COLO668 (cell line): Measurements from ENCODE around the gene ZNF385D.
"Not testable (repeated sequence)": the region's sequence is repeated elsewhere in the genome, so short reads cannot be mapped to it uniquely, and the experiment has no call there.

Experiments
- DNase-seq: peaks from one replicate; lab custom pipeline; 2025; ENCODE audit not compliant: unreplicated experiment; lab: John Stamatoyannopoulos, UW

The ZNF385D gene

GRCh38 chr3:21392526-21392925 is 358.5 kb downstream of the ZNF385D start:
- DNase-seq, result no peak

- DNase-seq, result no peak
These were observed 360.2 kb downstream of the ZNF385D start for GRCh38 chr3:21390856-21391255.

GRCh38 chr3:21390136-21390535 is 360.9 kb downstream of the ZNF385D start:
- DNase-seq, result no peak

- not testable (repeated sequence) for DNase-seq
These were observed 363.7 kb downstream of the ZNF385D start for GRCh38 chr3:21387142-21387826.

- not testable (repeated sequence) for DNase-seq
These were observed 373.0 kb downstream of the ZNF385D start for GRCh38 chr3:21378036-21378435.

GRCh38 chr3:21377071-21377769 is 373.8 kb downstream of the ZNF385D start:
- no peak for DNase-seq

GRCh38 chr3:21372316-21372715 is 378.7 kb downstream of the ZNF385D start:
- no peak for DNase-seq
